ENCODE measurements around the gene DAAM1.

DAAM1 gene

DNA sequence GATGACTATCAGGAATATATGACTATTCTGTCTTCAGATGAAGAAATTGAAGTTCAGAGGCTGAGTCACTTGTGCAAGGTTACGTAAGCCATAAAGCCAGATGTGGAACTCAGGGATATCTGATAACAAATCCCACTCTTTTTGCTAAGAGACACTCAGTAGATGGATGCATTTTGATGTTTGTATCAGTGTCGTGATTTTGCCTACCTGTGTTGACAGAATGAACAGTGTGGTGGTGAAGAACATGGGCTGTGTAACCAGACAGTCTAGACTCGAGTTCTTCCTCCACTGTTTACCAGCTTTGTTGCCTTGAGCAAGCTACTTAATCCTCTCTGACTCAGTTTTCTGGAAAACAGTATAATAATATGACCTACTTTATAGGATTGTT is 93.9 kb downstream of the DAAM1 start:
- Histone ChIP-seq H3K79me2 (ENCODE audit: insufficient read depth, low read length) (no peaks in the 10 kb centered on the region), H3K4me2 (ENCODE audit: low read depth, low read length, poor library complexity, severe bottlenecking) (no peak overlapping the region), H3K9me3 (ENCODE audit: insufficient read depth, low read depth, low read length) (0 out of 2 replicates have a peak, but pooled peaks cover 3% of the 10 kb centered on the region), H3K4me1 (ENCODE audit: insufficient read depth, low read length, poor library complexity, severe bottlenecking) (no peaks in the 10 kb centered on the region), H3K27me3 (ENCODE audit: insufficient read depth, low read length, poor library complexity, severe bottlenecking) (no peaks in the 10 kb centered on the region), H3K9ac (ENCODE audit: low read depth, low read length, poor library complexity, severe bottlenecking) (no peak overlapping the region), H3K4me3 (ENCODE audit: low read length, poor library complexity, severe bottlenecking) (no peak overlapping the region), H3K36me3 (ENCODE audit: insufficient read depth, low read length) (no peaks in the 10 kb centered on the region), H3K9me2 (replicated peaks; ENCODE audit: low read depth, low read length) (no peaks in the 10 kb centered on the region), H4K20me1 (ENCODE audit: insufficient read depth, low read length, poor library complexity, severe bottlenecking) (no peaks in the 10 kb centered on the region), H3F3A (ENCODE audit: low read depth) (no peaks in the 10 kb centered on the region), H2AFZ (ENCODE audit: low read length) (no peak overlapping the region)
- TF ChIP-seq EZH2phosphoT487 (IDR thresholded peaks at IDR 0.05; ENCODE audit: borderline replicate concordance), result no peak
- TF ChIP-seq, protein P1, sequence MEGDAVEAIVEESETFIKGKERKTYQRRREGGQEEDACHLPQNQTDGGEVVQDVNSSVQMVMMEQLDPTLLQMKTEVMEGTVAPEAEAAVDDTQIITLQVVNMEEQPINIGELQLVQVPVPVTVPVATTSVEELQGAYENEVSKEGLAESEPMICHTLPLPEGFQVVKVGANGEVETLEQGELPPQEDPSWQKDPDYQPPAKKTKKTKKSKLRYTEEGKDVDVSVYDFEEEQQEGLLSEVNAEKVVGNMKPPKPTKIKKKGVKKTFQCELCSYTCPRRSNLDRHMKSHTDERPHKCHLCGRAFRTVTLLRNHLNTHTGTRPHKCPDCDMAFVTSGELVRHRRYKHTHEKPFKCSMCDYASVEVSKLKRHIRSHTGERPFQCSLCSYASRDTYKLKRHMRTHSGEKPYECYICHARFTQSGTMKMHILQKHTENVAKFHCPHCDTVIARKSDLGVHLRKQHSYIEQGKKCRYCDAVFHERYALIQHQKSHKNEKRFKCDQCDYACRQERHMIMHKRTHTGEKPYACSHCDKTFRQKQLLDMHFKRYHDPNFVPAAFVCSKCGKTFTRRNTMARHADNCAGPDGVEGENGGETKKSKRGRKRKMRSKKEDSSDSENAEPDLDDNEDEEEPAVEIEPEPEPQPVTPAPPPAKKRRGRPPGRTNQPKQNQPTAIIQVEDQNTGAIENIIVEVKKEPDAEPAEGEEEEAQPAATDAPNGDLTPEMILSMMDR (conservative IDR thresholded peaks at IDR 0.05; ENCODE audit: low read length), result no peak

DNA sequence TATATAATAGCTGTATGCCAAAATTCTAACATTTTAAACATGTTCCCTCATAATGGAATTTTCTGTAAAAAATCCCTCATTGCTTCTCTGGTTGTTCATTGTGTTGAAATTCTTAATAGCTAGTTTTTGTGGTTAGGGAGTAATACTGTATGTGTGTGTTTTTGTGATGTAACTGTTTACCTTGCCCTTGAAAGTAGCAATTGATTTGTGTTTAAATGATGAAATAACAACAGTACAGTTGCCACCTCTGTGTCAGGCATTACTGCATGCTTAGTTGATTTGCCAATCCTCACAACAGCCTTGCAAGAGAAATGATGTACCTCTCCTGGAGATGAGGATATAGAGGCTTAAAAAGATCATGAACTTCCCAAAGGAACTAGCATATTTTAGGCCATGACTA is 94.9 kb downstream of the DAAM1 start:
- Histone ChIP-seq H3K9me2 (replicated peaks; ENCODE audit: low read depth, low read length) (no peaks in the 10 kb centered on the region), H3F3A (ENCODE audit: low read depth) (no peaks in the 10 kb centered on the region), H4K20me1 (ENCODE audit: insufficient read depth, low read length, poor library complexity, severe bottlenecking) (no peaks in the 10 kb centered on the region), H3K9ac (ENCODE audit: low read depth, low read length, poor library complexity, severe bottlenecking) (no peak overlapping the region), H3K27me3 (ENCODE audit: insufficient read depth, low read length, poor library complexity, severe bottlenecking) (no peaks in the 10 kb centered on the region), H3K9me3 (ENCODE audit: insufficient read depth, low read depth, low read length) (0 out of 2 replicates have a peak, but pooled peaks cover 3% of the 10 kb centered on the region), H3K4me3 (ENCODE audit: low read length, poor library complexity, severe bottlenecking) (no peak overlapping the region), H3K79me2 (ENCODE audit: insufficient read depth, low read length) (no peaks in the 10 kb centered on the region), H3K4me2 (ENCODE audit: low read depth, low read length, poor library complexity, severe bottlenecking) (no peak overlapping the region), H3K4me1 (ENCODE audit: insufficient read depth, low read length, poor library complexity, severe bottlenecking) (no peaks in the 10 kb centered on the region), H3K36me3 (ENCODE audit: insufficient read depth, low read length) (no peaks in the 10 kb centered on the region), H2AFZ (ENCODE audit: low read length) (no peak overlapping the region)
- no peak for TF ChIP-seq EZH2phosphoT487 (IDR thresholded peaks at IDR 0.05; ENCODE audit: borderline replicate concordance)
- TF ChIP-seq, protein P1 (conservative IDR thresholded peaks at IDR 0.05; ENCODE audit: low read length), result no peak

DNA sequence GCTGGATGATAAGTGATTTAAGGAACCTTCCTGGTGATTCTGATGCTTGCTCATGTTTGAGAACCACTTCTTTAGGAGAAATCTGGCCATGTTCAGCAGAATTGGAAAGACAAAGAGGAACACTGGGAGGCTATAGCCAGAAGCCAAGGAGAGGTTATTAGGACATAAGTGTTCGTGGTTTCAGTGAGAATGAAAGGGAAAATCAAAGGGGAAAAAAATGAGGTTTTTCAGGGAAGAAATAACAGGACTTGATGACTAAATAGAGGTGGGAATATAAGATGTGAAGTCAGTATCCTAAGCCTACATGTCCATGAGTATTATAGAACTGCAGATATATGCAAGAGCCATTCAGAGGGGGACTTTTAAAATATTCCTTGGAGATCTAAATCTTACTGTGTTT is 95.6 kb downstream of the DAAM1 start:
- Histone ChIP-seq H3K9ac (ENCODE audit: low read depth, low read length, poor library complexity, severe bottlenecking) (no peak overlapping the region), H3K4me2 (ENCODE audit: low read depth, low read length, poor library complexity, severe bottlenecking) (no peak overlapping the region), H4K20me1 (ENCODE audit: insufficient read depth, low read length, poor library complexity, severe bottlenecking) (no peaks in the 10 kb centered on the region), H3K9me2 (replicated peaks; ENCODE audit: low read depth, low read length) (no peaks in the 10 kb centered on the region), H3K36me3 (ENCODE audit: insufficient read depth, low read length) (no peaks in the 10 kb centered on the region), H3F3A (ENCODE audit: low read depth) (no peaks in the 10 kb centered on the region), H3K4me1 (ENCODE audit: insufficient read depth, low read length, poor library complexity, severe bottlenecking) (no peaks in the 10 kb centered on the region), H3K79me2 (ENCODE audit: insufficient read depth, low read length) (no peaks in the 10 kb centered on the region), H3K9me3 (ENCODE audit: insufficient read depth, low read depth, low read length) (0 out of 2 replicates have a peak, but pooled peaks cover 3% of the 10 kb centered on the region), H3K4me3 (ENCODE audit: low read length, poor library complexity, severe bottlenecking) (no peak overlapping the region), H3K27me3 (ENCODE audit: insufficient read depth, low read length, poor library complexity, severe bottlenecking) (no peaks in the 10 kb centered on the region), H2AFZ (ENCODE audit: low read length) (no peak overlapping the region)
- no peak for TF ChIP-seq EZH2phosphoT487 (IDR thresholded peaks at IDR 0.05; ENCODE audit: borderline replicate concordance)
- TF ChIP-seq, protein P1 (conservative IDR thresholded peaks at IDR 0.05; ENCODE audit: low read length), result no peak
